GM19328 (cell line): ENCODE results near the gene OCA2.

ENCODE experiments used
- ATAC-seq: cut with Tn5 transposase; IDR thresholded peaks from one replicate; pipeline ENCODE4 v1.9.1; 2021; ENCODE audit warnings: mild to moderate bottlenecking, moderate library complexity; ENCODE audit not compliant: unreplicated experiment

The OCA2 gene

DNA sequence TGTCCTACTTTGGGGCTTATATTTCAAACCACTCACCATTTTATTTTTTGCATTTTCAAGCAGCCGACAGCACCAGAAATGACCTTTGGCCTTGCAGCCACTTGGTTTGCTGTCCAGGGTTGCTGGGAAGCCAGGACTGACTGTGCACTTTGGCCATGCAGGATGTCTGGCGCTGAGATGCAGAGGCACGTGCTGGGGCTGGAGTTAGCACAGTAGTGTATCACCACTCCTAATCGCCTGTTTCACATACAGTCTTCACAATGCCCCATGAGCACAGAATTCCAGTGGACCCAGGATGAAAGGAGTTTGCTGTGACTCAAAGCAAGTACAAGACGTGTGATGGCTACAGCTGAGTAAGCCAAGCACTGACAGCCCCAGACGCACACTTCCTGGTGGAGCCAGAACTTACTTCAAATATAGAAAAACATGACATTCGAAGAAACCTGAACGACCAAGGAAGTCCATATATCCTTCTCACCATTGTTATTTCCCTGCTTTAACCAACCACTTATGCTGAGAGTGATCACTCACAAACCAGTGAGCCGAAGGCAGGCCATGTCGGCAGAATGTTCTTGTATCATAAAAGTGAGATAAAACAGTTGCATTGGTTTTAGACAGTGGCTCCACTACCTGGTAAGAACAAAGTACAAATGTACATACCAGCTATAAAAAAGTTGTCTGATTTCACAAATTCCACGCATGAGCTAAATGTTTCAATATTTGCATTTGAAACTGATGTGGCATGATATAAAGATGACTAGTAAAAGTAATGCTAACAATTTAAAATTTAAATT is 16.0 kb downstream of the OCA2 start:
- ATAC-seq = no peak

DNA sequence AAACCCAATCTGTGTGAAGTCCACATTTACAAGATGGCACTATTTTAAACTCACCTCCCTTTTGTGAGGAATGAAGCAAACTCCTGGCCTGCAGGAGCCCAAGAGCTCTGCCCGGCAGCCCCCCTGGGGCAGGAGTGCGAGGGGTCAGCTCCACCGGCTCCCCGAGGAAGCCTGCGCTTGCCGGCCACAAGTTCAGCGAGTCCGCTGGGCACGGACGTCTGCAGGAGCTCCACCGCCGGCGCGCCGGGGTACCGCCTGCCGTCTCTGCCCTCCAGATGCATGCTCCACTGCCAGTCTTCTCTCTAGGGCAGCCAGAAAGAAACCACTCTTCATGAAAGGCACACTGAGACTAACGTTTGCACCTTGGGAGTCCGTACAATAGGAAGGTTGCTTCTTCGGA is 17.5 kb downstream of the OCA2 start:
- ATAC-seq = no peak

GRCh38 chr15:28080386-28080785 is 18.7 kb downstream of the OCA2 start:
- ATAC-seq = no peak

DNA sequence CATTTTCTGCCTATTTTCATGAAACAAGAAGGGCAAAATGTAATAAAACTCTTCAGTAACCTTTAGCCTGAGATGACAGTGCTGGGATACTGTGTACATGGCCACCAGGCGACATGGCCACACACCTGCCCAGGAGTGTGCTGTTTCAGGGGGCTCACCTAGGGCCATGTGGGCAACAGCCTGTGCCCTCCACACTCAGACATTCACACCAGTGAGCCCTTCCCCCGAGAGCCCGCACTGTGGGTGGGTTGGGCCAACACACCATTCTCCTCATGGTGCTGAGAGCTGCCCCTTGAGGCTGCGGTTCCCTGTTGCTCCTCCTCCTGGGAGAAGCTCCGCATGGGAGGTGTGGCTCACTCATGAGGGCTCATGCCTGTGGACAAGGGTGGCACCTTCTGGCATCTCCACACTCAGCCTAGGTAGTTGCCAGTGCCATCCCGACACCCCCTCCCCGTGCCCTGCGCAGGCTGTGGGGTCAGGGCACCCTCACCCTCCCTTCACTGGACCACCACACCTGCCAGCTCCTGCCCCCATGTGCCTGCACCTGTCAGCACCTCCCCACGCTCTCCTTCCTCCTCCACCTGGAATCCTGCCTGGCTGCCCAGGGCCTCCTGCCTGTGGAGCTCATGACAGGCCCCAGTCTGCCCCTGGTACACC is 19.7 kb downstream of the OCA2 start:
- ATAC-seq = no peak

DNA sequence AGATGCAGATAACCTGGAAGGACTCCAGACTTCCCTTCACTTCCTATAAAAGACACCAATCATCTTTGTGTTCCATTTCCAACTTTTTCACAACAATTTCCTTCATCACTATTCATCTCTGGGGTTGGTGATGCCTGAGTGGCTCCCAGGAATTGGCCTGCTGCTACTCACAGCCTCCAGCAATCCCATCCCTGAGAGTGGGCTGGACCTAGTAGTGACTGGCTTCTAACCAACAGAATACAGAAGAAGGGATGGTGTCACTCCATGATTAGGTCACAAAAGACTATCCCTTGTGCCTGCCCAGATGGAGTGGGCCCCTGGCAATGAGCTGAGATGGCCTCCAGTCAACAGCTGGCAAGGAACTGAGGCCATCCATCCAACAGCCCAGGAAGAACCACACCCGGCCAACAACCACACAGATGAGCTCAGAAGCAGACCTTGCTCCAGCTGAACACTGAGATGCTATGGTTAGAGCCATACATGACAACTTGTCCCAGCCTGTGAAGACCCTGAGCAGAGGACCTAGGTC is 20.9 kb downstream of the OCA2 start:
- no peak for ATAC-seq

GRCh38 chr15:28075573-28075972 is 23.5 kb downstream of the OCA2 start:
- ATAC-seq = no peak

GRCh38 chr15:28068930-28069329 is 30.2 kb downstream of the OCA2 start:
- ATAC-seq = no peak

- ATAC-seq = no peak
Observed at GRCh38 chr15:28066231-28066630, 32.9 kb downstream of the OCA2 start.

- no peak for ATAC-seq
Observed at GRCh38 chr15:28060005-28060404, 39.1 kb downstream of the OCA2 start.

- no peak for ATAC-seq
Observed at GRCh38 chr15:28058082-28058481, 41.0 kb downstream of the OCA2 start.

- ATAC-seq = no peak
Observed at GRCh38 chr15:28051955-28052633, 47.0 kb downstream of the OCA2 start.

DNA sequence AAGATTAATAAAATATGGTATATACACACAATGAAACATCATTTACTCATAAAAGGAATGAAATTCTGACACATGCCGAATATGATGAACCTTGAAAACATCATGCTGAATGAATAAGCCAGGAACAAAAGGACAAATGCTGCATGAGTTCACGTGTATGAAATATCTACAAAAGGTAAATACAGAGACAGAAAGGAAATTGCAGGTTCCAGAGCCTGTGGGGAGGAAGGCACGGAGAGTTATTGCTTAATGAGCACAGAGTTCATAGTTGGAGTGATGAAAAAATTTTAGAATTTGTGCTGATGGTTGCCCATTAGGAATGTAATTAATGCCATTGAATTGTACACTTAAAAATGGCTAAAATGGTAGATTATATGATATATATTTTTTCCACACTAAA is 49.5 kb downstream of the OCA2 start:
- ATAC-seq = no peak

GRCh38 chr15:28047277-28047676 is 51.8 kb downstream of the OCA2 start:
- ATAC-seq = no peak

- ATAC-seq = no peak
Observed at GRCh38 chr15:28044121-28044672, 54.9 kb downstream of the OCA2 start.

DNA sequence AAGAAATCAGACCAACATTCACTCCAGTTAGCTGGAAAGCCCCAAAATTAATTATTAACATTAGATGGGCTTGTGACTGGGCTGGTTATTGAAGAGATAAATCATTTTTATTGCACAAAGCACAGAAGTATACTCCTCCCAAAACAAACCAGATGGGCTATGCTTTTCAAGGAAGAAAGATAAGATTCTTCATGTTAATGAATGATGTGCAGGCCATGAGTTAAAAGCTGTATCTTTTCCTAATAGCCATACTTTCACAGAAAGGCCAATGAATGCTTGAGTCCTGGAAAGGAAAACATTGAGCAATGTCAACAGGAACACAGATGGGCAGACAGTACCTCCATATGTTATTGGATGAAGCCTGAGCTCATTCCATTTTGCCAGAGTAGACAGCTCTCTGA is 55.4 kb downstream of the OCA2 start:
- ATAC-seq = no peak

DNA sequence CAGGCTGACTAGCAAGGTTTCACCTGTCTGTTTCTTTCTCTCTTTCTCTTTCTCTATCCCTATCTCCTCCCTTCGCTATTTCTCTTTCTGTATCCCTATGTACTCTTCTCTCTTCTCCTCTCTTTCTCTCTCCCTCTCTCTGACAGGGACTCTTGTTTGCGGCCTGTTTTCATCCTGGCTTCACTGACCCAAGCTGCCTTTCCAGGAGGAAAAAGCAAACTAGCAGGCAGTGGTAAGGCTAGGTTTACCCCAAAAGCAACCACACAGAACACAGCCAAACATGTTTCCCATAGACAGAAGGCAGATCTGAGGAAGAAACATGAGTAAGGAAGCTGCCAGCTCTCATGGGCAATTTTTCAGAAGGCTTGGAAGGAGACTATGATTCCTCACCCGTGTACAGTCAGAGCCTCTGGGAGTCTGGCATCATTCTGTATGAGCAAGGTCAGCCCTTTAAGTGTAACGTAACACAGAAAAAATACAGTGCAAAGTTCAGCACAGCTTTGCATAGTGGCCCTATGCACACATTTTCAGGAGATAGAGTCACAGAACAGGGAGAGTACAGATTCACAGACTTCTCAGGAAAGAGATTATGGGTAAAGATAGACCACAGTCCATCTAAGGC is 61.0 kb downstream of the OCA2 start:
- no peak for ATAC-seq

- ATAC-seq = no peak
Observed at GRCh38 chr15:28033443-28033842, 65.7 kb downstream of the OCA2 start.

DNA sequence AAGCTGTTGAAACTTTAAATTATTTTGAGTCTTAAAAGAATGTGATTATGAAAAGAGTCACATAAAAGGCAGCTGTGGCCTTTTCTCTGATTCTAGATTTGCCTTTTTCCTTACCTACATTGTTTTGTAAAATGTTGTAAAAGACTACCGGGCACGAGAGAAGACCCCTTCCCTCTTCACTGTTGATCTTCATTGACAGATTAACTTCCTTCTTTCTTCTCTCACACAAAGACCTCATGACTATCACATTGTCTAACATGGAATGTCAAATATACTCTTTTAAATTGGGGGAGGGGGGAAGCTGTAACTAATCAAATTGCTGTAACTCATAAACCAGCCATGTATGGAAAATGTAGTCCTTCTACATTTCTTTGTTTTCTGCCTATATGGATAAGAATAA is 68.3 kb downstream of the OCA2 start:
- no peak for ATAC-seq

GRCh38 chr15:28027714-28028076 is 71.4 kb downstream of the OCA2 start:
- no peak for ATAC-seq

GRCh38 chr15:28026764-28027713 is 72.1 kb downstream of the OCA2 start:
- ATAC-seq = no peak
